ENCODE results near the gene TRAM2. TPM values are rescaled to one million over a fixed set of nuclear protein-coding genes. Genes with fewer than 3 reads are reported as not detected.

The TRAM2 gene
- total RNA-seq, 4 donors from 2014 or later = 6.5 to 14.1 (median 7.2) TPM

DNA sequence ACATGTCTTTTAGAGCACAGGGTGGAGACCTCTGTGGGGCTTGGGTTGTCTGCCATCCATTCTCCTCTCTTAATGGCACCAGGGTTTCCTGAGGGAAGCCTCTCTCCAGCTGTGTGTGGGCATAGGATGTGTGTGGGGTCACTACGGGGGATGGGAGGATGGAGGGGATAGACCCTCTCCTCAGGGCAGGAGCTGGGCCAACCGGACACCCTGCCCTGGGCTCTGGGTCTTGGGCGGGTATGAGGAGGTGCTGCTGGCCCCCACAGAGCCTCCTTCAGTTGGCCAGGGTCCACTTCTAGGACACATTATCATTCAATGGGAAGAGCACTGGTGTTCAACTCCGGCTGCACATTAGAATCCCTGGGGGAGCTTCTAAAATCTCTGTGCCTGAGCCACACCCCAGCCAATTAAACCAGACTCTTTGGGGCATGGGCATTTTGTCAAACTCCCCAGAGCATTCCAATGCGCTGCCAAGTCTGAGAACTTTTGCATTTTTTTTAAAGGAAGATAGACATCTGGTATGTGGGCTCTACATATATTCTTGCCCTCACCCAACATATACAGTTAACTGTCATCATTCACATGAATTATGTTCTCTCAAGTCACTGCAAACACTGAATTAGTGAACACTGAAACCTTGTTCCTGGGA lies 38.5 kb downstream of the TRAM2 start:
- Histone ChIP-seq H3K27me3 (no peaks in the 10 kb centered on the region), H3K27ac (no peak overlapping the region), H3K4me1 (peaks cover 41% of the 10 kb centered on the region), H3K36me3 (peaks cover 13% of the 10 kb centered on the region), H3K4me3 (no peak overlapping the region), H3K9me3 (no peaks in the 10 kb centered on the region)
- WGBS = 34% methylated on average over 2 of the region's 5 CpGs
- no peak for DNase-seq (ENCODE audit: low spot score in 2 of 2)
- TF ChIP-seq EP300 (IDR thresholded peaks at IDR 0.05) (no peak), POLR2A (IDR thresholded peaks at IDR 0.05) (no peak)

DNA sequence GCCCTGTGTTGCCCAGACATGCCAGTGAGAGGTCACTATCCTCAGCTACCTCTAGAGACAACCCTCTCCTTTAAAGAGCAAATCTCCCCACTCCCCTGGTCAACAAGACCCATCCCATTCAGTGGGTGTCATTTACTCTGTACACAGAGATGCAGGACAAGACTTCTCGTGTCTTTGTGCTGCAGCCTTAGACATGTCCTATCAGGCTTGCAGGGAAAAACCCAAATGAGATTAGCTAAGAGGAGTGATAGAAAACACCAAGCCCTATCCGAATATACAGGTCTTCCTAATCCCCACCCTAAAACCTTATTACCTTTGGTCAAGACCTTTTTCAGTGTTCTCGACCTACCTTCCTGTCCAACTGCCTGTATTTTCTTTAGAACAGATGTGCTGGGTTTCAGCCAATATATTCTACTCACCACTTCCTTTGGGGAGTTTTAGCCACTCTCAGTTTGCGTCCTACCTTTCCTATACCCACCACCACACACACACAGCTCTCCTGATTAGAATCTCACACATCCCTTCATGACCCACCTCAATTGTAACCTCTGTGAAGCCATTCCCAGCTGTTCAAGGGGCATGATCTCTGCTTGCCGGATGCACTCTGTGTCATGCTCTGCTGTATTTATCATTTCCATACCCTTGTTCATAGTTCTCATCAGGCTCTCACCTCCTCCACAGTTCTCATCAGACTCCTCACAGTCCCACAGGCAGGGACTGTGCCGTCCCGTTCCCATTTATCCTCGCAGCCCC lies 39.7 kb downstream of the TRAM2 start:
- no peaks in the 10 kb centered on the region for H3K9me3 ChIP-seq
- H3K27me3 ChIP-seq = no peaks in the 10 kb centered on the region
- no peak for DNase-seq (ENCODE audit: low spot score in 2 of 2)
- H3K4me1 ChIP-seq = peaks cover 40% of the 10 kb centered on the region
- peaks cover 13% of the 10 kb centered on the region for H3K36me3 ChIP-seq
- 58% methylated on average over 8 of the region's 8 CpGs for WGBS
- H3K27ac ChIP-seq = no peak overlapping the region
- H3K4me3 ChIP-seq = no peak overlapping the region
- TF ChIP-seq EP300 (IDR thresholded peaks at IDR 0.05) (no peak), POLR2AphosphoS5 (IDR thresholded peaks at IDR 0.05) (no peak)
- TF ChIP-seq, protein P1, sequence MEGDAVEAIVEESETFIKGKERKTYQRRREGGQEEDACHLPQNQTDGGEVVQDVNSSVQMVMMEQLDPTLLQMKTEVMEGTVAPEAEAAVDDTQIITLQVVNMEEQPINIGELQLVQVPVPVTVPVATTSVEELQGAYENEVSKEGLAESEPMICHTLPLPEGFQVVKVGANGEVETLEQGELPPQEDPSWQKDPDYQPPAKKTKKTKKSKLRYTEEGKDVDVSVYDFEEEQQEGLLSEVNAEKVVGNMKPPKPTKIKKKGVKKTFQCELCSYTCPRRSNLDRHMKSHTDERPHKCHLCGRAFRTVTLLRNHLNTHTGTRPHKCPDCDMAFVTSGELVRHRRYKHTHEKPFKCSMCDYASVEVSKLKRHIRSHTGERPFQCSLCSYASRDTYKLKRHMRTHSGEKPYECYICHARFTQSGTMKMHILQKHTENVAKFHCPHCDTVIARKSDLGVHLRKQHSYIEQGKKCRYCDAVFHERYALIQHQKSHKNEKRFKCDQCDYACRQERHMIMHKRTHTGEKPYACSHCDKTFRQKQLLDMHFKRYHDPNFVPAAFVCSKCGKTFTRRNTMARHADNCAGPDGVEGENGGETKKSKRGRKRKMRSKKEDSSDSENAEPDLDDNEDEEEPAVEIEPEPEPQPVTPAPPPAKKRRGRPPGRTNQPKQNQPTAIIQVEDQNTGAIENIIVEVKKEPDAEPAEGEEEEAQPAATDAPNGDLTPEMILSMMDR (IDR thresholded peaks at IDR 0.05) = no peak

DNA sequence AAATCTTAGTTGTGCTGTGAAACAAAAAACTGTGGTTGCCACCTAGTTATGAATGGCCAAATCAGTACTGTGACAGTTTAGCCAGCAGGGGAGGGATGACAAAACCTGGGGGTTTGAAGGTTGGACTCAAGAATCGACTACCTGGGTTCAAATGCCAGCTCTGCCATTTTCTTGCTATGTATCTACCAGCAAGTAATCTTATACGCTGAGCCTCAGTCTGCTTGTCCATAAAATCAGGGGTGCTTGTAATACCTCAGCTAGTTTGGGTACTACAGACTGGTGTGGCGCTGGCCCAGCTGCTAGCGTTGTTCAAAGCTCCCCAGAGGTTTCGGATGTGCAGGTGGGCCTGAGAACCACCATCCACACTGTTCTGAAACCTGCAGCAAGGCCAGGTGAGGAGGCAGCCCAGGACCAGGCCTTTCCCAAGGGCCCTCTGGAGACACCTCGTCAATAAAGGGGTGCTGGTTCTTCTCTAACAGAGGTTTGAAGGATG lies 40.4 kb downstream of the TRAM2 start:
- WGBS = 74% methylated on average over 3 of the region's 6 CpGs
- Histone ChIP-seq H3K4me3 (no peak overlapping the region), H3K27ac (no peak overlapping the region), H3K9me3 (no peaks in the 10 kb centered on the region), H3K36me3 (peaks cover 13% of the 10 kb centered on the region), H3K4me1 (peaks cover 40% of the 10 kb centered on the region), H3K27me3 (no peaks in the 10 kb centered on the region)
- no peak for DNase-seq (ENCODE audit: low spot score in 2 of 2)
- TF ChIP-seq, protein P1 (IDR thresholded peaks at IDR 0.05) = no peak
- TF ChIP-seq EP300 (IDR thresholded peaks at IDR 0.05) (no peak), POLR2A (IDR thresholded peaks at IDR 0.05) (no peak), POLR2AphosphoS5 (IDR thresholded peaks at IDR 0.05) (no peak)

DNA sequence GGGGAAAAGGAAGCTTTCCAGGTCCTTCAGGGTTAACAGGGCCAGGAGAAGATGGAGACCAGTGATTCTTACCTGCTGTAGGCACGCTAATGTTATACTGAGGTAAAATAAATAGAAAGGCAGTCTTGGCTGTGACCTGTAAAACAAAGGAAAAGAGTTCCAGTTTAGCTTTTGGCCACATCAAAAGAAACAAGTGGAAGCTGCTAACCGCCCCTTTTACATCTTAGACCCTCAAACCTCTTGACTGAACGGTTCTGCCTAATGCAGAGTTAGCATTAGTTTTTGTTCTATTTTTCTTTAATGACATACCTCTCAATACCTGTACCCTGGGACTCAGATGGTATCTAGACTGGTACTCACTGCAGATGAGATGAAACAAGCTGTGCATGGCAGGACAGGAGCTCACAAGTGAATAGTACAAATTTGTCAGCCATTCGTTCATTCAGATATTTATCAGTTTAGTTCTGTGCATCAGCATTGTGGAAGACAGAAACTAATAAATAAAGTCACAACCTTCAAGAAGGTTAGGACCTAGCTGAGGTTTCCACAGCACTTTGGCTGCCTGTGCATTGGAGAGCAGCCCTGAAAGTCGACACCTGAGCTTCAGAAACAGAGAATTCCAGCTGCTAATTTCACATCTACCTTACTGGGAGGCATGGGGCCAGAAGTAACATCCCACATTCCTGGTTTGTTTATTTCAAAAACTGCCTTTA lies 41.0 kb downstream of the TRAM2 start:
- peaks cover 40% of the 10 kb centered on the region for H3K4me1 ChIP-seq
- DNase-seq (ENCODE audit: low spot score in 2 of 2) = no peak
- no peak overlapping the region for H3K27ac ChIP-seq
- no peak overlapping the region for H3K4me3 ChIP-seq
- TF ChIP-seq POLR2AphosphoS5 (IDR thresholded peaks at IDR 0.05) = no peak
- no peak for TF ChIP-seq POLR2A (IDR thresholded peaks at IDR 0.05)
- no peak for TF ChIP-seq EP300 (IDR thresholded peaks at IDR 0.05)
- TF ChIP-seq, protein P1 (IDR thresholded peaks at IDR 0.05) = no peak
- no peaks in the 10 kb centered on the region for H3K27me3 ChIP-seq
- H3K36me3 ChIP-seq = peaks cover 13% of the 10 kb centered on the region
- WGBS = 74% methylated on average over 5 of the region's 5 CpGs
- no peaks in the 10 kb centered on the region for H3K9me3 ChIP-seq

DNA sequence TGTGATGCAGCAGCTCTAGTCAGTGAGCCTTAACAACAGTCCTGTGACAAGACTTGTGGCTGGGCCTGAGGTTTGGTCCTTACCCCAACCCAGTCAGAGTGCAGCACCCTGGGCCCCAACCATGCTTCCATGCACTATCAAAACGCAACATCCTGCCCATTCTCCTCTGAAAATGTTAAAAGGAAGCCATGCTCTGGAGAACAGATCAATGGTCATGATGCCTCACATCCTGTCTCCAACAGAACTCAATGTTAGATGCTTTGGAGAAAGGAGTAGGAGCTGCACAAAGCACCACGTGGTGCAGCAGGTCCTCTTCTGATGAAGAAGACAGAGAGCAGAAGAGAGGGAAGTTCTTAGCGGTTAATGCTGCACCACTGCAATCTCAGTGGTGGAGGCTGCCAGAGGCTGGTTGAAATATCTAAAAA lies 41.9 kb downstream of the TRAM2 start:
- Histone ChIP-seq H3K4me3 (no peak overlapping the region), H3K4me1 (peaks cover 33% of the 10 kb centered on the region), H3K27me3 (no peaks in the 10 kb centered on the region), H3K9me3 (no peaks in the 10 kb centered on the region), H3K27ac (no peak overlapping the region), H3K36me3 (peaks cover 13% of the 10 kb centered on the region)
- TF ChIP-seq POLR2AphosphoS5 (IDR thresholded peaks at IDR 0.05) (no peak), EP300 (IDR thresholded peaks at IDR 0.05) (no peak), POLR2A (IDR thresholded peaks at IDR 0.05) (no peak)
- TF ChIP-seq, protein P1 (IDR thresholded peaks at IDR 0.05) = no peak
- WGBS = 85% methylated on average over 3 of the region's 3 CpGs
- DNase-seq (ENCODE audit: low spot score in 2 of 2) = no peak

Data from suprapubic skin (tissue), 4 donors.